RPMI7951 (cell line): ENCODE measurements around the gene SERPINC1. TPM values are rescaled to one million over a fixed set of nuclear protein-coding genes. Genes with fewer than 3 reads are reported as not detected.
"Not testable (repeated sequence)": the region's sequence is repeated elsewhere in the genome, so short reads cannot be mapped to it uniquely, and the experiment has no call there.

Experiments used
- DNase-seq: peaks from one replicate; pipeline ENCODE4 v3.0.0-alpha.2; 2012; ENCODE audit warnings: low read depth
- total RNA-seq: library from RNA; depleted of rRNA; stranded (reverse); fragments of >200 nt; shearing (Covaris generic); gene quantifications from 2 replicates; pipeline ENCODE4 v1.2.3, GENCODE V29; 2014; rRNA removed

SERPINC1 gene
- total RNA-seq = 0.39 and 1.1 TPM in 2 replicates

GRCh38 chr1:173917149-173917548 is at the start of gene SERPINC1:
TSS of gene SERPINC1 (minus strand) at chr1:173917327. CDS start at chr1:173917259, 68 bp downstream.
- no peak for DNase-seq

- DNase-seq = not testable (repeated sequence)
Observed at GRCh38 chr1:173965896-173966295, 48.8 kb upstream of the SERPINC1 start.

DNA sequence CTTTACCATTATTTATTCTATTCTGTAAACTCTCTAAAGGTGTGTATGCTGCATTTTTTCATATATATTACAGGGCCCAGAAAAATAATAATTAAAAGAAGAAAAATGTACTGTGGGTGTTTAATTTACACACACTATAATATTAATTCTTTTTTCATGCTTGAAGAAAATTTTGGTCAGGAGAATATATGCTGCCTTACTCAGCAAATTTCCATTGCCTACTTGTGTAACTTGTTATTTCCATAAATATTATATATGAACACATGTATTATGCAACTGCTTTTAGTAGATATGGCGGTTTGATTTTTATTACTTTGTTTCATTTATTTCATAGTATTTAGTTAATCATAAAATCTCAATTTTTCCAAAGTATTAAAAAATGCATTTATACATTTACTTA is 46.4 kb upstream of the SERPINC1 start:
- DNase-seq = no peak

GRCh38 chr1:173960625-173961024 is 43.5 kb upstream of the SERPINC1 start:
- DNase-seq = no peak

- no peak for DNase-seq
Observed at GRCh38 chr1:173954179-173954578, 37.1 kb upstream of the SERPINC1 start.

GRCh38 chr1:173948594-173948993 is 31.5 kb upstream of the SERPINC1 start:
- no peak for DNase-seq

GRCh38 chr1:173946380-173946921 is 29.3 kb upstream of the SERPINC1 start:
- no peak for DNase-seq

- no peak for DNase-seq
Observed at GRCh38 chr1:173937062-173937461, 19.9 kb upstream of the SERPINC1 start.

DNA sequence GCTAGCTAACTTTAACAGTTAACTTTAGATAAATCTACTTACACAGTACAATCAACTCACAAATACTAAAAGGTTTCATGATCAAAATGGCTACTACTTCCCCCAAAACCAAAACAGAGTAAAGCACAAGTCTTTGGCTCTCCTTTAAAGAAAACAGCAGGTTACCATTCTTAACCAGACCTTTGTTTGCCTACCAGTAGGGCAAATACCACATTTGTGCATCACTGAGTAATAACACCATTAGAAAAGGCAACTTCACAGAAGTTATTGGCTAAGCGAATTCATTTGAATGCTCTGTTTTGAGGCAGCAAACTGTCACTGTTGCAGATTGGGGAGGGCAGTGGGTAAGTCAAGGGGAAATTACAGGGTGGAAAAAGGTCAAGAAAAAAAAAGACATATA is 17.3 kb upstream of the SERPINC1 start:
- no peak for DNase-seq

DNA sequence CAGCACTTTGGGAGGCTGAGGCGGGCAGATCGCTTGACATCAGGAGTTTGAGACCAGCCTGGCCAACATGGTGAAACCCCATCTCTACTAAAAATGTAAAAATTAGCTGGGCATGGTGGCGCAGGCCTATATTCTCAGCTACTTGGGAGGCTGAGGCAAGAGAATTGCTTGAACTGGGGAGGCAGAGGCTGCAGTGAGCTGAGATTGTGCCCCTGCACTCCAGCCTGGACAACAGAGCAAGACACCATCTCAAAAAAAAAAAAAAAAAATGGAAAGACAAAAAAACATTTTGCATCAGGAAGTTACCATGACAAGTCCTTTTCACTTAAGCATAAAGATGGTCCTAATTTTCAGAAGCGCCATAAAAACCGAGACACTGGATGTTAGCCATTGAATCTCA is 13.4 kb upstream of the SERPINC1 start:
- DNase-seq = not testable (repeated sequence)

- DNase-seq = no peak
Observed at GRCh38 chr1:173925306-173926242, 8.4 kb upstream of the SERPINC1 start.

- DNase-seq = no peak
Observed at GRCh38 chr1:173920861-173921260, 3.7 kb upstream of the SERPINC1 start.

GRCh38 chr1:173917635-173918493 is 737 bp upstream of the SERPINC1 start:
- no peak for DNase-seq

DNA sequence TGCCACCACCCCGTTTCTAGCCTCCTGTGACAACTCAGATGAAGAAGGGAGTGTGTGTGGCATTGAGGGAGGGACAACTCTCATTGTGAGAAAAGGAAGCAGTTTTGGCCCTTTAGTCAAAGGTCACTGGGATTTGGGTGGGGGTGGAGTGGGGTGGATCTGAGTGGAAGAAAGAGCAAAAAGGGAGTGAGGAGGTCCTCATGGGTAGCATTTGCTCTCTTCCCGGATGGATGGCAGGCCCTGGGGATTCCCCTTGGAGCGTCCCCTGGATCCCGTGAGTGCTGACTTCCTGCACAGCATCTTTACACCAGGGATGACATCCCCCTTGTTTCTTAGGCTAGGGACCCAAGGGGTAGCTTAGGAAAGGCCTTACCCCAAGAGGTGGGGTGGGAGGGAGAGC is 460 bp downstream of the SERPINC1 start:
- no peak for DNase-seq

GRCh38 chr1:173915596-173915995 is 1.5 kb downstream of the SERPINC1 start:
- DNase-seq = no peak

DNA sequence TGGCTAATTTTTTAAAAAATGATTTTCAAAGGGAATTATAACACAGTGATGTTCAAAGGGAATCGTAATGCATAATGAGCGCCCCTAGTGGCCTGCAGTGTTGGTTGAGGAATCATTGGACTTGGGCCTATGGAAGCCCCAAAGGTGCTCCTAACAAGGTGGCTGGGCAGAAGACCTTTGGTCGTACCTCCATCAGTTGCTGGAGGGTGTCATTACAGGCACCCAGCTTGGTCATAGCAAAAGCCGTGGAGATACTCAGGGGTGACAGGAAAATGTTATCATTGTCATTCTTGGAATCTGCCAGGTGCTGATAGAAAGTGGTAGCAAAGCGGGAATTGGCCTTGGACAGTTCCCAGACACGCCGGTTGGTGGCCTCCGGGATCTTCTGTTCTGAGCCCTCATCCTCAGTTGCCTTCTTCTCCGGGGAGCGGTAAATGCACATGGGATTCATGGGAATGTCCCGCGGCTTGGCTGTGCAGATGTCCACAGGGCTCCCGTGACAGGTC is 2.7 kb downstream of the SERPINC1 start:
- peak; percentile 31 for DNase-seq

GRCh38 chr1:173913111-173913510 is 4.0 kb downstream of the SERPINC1 start:
- no peak for DNase-seq

DNA sequence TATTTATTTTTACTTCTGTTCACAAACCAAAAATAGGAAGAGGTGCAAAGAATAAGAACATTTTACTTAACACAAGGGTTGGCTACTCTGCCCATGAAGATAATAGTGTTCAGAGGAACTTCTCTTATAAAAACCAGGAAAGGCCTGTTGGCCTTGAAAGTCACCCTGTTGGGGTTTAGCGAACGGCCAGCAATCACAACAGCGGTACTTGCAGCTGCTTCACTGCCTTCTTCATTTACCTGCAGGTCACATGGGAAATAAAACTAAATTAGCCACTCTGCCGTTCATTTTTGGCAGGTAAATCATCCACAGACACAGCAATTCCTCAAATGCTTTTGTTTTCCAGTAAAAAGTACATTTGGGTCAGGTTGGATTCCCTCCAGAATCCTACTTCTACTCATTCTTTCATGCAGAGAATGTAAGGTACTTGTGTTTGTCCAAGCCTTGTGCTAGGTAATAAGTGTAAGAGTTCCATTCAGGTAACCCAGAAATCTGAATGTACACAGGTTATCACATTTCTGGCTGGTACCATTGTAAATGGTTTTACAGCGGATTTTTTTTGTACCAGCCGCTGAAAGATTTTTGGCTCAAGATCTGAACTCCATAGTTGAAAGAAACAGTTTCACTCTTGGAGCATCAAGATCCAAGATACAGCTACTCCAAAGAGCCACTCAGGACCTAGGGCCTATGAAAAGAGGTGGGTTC is 13.1 kb downstream of the SERPINC1 start:
- DNase-seq = no peak

GRCh38 chr1:173900992-173901391 is 16.1 kb downstream of the SERPINC1 start:
- no peak for DNase-seq

GRCh38 chr1:173900427-173900826 is 16.7 kb downstream of the SERPINC1 start:
- DNase-seq = no peak

DNA sequence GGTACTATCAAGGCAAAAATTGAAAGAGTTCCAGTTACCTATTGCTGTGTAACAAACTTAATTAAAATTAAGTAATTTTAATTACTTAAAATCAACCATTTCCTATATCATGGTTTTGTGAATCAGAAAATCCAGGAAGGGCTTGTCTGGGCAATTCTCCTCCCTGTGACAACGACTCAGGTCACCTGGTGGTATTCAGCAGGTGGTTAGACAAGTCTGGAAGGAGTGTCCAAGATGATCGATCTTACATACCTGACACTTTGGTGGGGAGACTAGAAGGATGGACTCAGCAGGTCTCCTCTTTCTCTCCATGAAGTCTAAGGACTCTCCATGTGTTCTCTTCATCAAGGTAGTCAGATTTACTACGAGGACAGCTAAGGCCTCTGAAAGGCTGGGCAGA is 22.9 kb downstream of the SERPINC1 start:
- no peak for DNase-seq
